ENCODE measurements around the gene PDZK1IP1.

The PDZK1IP1 gene

GRCh38 chr1:47226839-47227215, 37.0 kb upstream of the PDZK1IP1 start:
- DNase-seq (ENCODE audit: insufficient read length, low spot score) (no peak), FAIRE-seq (no peak)
- TF ChIP-seq, protein P1, sequence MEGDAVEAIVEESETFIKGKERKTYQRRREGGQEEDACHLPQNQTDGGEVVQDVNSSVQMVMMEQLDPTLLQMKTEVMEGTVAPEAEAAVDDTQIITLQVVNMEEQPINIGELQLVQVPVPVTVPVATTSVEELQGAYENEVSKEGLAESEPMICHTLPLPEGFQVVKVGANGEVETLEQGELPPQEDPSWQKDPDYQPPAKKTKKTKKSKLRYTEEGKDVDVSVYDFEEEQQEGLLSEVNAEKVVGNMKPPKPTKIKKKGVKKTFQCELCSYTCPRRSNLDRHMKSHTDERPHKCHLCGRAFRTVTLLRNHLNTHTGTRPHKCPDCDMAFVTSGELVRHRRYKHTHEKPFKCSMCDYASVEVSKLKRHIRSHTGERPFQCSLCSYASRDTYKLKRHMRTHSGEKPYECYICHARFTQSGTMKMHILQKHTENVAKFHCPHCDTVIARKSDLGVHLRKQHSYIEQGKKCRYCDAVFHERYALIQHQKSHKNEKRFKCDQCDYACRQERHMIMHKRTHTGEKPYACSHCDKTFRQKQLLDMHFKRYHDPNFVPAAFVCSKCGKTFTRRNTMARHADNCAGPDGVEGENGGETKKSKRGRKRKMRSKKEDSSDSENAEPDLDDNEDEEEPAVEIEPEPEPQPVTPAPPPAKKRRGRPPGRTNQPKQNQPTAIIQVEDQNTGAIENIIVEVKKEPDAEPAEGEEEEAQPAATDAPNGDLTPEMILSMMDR (IDR thresholded peaks at IDR 0.05; ENCODE audit: insufficient read depth, missing control alignments) = no peak

DNA sequence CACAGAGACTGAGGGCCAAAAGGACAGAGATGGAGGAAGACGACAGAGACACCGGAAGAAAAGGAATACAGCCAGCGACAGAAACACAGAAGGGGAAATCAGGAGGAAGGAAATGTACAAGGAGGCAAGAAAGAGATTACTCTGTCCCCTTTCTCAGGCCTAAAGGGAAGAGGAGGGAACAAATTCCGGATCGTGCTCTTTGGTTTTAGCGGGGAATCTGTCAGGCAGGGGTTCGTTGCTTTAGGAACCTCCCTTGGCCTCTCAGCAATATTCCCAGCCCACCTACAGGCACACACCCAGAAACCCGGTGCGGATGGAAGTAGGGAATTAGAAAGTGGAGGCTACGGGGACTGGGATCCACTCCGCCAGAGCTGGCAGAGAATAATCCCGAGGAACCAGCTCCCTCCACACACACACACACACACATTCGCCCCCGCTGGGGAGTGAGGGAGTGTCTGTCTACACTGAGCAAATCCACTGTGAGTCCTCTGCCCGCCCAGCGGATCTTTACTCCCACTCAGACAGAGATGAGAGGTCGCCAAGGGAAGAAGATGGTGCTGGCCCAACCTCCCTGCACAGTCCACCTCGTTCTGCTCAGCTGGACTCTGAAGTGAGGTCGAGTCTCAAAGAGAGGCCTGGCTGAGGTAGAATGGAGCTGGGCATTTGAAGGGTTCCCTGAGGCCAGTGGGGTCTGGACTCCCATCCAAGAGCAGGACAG, 36.4 kb upstream of the PDZK1IP1 start:
- TF ChIP-seq, protein P1 (IDR thresholded peaks at IDR 0.05; ENCODE audit: insufficient read depth, missing control alignments) = no peak
- no peak for FAIRE-seq
- DNase-seq (ENCODE audit: insufficient read length, low spot score) = no peak

- TF ChIP-seq, protein P1 (IDR thresholded peaks at IDR 0.05; ENCODE audit: insufficient read depth, missing control alignments) = no peak
- FAIRE-seq (no peak), DNase-seq (ENCODE audit: insufficient read length, low spot score) (no peak)
Observed at GRCh38 chr1:47225430-47226100, 35.7 kb upstream of the PDZK1IP1 start.

- FAIRE-seq (no peak), DNase-seq (ENCODE audit: insufficient read length, low spot score) (no peak)
- TF ChIP-seq, protein P1 (IDR thresholded peaks at IDR 0.05; ENCODE audit: insufficient read depth, missing control alignments) = no peak
Observed at GRCh38 chr1:47224676-47225399, 35.0 kb upstream of the PDZK1IP1 start.

GRCh38 chr1:47223921-47224675, 34.3 kb upstream of the PDZK1IP1 start:
- no peak for FAIRE-seq
- DNase-seq (ENCODE audit: insufficient read length, low spot score) = no peak
- TF ChIP-seq, protein P1 (IDR thresholded peaks at IDR 0.05; ENCODE audit: insufficient read depth, missing control alignments) = no peak

DNA sequence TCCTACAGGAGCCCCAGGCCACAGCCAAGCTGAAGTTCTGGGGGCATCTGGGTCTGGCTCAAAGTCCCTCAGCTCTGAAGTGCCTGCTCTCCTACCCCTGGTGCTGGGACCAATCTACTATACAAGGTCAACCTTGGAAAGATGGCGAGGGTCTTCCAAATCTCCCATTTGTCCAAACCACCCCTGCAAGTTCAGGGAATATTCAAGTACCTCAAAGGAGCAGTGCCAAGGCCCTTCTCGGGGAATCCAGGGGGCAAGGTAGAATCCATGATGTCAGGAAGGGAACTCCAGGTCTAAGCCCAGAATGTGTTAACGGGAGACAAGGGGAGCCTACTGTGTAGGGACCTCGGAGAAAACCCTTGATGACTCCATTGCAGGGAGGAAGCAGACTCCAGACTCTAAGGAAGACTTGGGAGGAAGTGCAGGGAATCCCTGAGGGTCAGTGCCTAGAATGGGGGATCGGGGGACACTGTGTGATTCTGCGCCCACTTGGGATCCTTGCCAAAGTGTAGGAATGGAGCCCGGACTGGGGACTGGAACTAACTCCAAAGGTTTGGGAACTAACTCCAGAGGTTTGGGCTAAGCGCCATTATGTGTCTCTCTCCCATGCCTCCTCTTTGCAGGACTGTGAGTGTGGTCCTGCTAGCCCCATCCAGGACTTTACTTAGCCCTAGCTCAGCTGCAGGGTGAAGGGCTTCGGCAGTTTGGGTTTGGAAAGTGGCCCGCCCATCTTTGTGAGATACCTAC, 33.5 kb upstream of the PDZK1IP1 start:
- no peak for FAIRE-seq
- TF ChIP-seq, protein P1 (IDR thresholded peaks at IDR 0.05; ENCODE audit: insufficient read depth, missing control alignments) = no peak
- DNase-seq (ENCODE audit: insufficient read length, low spot score) = no peak

All from D721Med (cell line).